Stimulated activated CD8-positive, alpha-beta memory T cell treated with anti-CD3 and anti-CD28 coated beads, Interleukin-12 subunit alpha, Interleukin-12 subunit beta, amount 100 ng/mL, for 1 hour (primary cell): ENCODE results near the gene KCNK16.

Source experiments
- DNase-seq: peaks from one replicate; pipeline ENCODE4 v3.0.0-alpha.2; 2020; ENCODE audit warnings: low read depth

KCNK16 gene

DNA sequence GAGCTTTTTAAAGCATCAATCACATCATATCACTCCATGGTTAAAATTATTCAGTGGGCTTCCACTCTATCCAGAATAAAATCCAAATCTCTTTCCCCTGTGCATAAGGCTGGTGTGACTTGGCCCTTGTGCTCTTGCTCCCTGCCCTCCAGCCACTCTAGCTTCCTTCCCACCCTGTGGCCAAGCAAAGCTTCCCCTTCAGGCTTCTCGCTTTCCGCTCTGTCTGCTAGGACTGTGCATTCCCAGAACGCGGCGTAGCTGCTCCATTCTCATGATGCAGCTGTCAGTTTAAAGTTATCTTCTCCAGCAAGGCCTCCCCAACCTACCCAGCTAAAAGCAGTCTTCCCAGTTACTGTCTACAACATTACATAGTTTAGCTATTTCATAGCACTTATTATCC, 19.4 kb upstream of the KCNK16 start:
- DNase-seq = no peak

DNA sequence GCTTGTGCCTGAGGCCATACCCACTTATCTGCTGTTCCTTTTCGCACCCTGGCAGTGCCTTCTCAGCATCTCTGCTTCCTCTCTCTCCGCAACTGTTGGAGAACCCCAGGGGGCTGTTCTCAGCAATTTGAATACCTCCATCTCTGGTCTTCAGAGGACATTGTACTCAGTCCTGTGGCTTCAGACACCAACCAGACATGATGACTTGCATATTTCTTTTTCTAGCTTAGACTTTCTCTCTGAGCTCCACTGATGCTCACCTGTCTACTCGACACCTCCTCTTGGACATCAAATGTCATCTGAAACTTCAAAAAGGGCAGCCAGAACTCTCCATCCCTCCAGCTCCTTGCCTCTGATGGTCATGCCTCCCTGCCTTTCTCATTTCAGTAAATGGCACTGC, 18.9 kb upstream of the KCNK16 start:
- DNase-seq = no peak

DNA sequence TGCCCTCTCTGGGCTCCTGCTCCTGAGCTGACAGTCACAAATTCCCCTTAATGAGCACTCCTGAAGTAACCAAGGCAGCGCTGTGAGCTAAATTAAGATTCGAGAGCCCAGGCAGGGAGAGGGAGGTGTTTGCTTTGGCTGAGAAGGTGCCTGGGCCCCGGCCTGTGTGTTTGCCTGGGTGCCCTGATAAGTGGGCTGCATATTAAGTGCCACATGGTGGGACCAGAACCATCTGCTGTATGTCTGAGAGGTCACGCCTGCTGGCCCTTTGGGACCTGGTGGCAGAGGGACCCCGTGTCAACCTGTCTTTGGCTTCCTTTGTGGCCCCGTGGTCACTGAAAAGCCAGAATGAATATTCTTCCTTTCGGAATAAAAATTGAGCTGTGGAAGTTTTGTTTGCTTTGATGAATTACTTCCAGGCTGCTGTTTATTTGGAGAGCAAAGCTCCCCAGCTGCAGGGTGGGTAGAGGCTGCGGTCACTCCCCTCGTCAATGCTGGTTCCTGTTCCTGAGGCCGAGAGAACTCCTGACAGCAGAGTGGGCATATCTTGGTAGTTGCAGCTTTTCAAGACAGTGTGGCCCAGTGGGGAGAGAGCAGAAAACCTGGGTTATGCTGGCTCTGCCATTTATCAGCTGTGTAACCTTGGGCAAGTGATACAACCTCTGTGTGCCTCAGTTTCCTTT, 17.5 kb upstream of the KCNK16 start:
- DNase-seq = no peak

DNA sequence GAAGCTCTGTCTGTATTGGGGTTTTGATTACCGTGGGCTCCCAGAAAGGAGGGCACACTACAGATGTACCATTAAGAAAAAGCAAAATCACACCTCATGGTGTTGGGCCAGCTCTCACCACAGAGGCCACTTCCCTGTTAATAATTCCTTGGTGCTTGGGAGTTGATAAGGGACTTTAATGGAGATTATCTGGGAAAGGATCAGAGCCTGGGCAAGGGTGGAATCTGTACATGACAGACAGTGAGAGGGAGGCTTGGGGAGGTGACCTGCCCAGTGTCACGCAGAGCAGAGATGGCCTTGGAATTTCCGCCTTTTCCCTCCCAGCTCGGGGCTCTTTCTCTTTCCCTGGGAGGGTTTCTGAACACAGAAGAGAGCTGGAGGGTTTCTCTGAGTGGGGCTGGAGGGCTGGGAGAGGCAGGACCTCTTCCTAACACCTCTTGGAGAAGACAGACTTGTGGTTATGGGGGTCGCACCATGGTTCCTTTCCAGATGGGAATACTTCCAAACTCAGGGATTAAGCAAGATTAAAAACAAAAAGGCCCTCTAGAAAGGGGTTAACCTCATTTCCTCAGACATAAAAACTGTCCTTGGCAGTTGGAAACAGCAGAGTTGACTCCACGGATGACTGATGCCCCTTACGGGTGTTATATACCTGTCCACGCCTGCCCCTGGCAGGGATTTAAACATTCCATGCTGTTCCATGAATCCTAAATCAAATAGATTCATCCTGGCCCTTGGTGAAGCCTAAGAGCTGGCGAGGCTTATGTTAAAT, 16.8 kb upstream of the KCNK16 start:
- DNase-seq = no peak

DNA sequence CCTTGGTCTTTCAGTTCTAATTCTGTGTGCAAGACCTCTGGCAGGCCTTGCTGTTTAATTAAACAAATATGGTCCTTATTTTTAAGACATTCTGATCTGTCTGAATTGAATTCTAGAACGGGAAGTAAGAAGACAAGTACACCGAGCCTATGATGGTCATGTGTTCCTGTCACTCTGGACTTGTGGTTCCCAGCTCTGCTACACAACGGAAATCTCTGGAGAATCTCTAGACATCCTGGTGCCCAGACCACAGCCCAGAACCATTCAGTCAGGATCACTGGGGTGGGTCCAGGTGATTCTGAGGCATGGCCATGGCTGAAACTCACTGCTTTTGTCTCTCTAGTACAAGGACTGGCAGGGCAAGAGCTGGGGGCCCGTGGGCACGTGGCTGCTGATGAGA, 15.9 kb upstream of the KCNK16 start:
- DNase-seq = no peak

DNA sequence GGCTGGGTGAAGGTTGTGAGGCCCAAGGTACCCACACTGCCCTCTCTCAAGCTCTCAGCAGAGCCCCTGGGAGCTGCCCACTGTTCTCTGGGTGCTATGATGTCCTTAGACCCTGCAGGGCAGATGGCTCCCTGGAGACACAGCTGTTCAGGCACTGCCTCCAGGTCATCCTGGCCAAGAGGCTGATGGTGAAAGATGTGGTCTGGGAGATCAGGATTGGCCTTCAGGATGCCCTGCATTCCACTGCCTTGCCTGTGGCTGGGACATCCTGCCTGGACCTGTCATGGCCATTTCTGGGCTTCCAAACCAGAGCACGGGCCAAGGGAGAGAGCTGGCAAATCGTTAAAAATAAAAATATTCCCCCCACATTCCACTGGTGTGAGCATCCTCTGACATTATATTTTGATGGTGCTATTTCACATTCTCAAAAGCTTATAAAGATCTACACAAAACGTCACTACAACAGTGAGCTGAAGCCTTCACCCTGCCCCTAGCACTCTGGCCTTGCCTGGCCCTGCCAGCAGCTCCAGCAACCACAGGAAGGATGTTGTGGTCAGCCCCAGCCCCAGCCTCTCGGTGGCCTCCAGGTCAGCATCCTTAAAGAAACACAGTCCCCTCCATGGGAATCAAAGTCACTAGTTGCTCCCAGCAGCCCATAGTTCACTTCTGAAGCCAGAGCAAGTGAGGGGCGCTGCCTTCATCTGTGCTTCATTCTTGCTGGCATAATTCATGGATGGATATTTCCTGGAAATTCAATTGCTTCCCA, 13.5 kb upstream of the KCNK16 start:
- DNase-seq = no peak

DNA sequence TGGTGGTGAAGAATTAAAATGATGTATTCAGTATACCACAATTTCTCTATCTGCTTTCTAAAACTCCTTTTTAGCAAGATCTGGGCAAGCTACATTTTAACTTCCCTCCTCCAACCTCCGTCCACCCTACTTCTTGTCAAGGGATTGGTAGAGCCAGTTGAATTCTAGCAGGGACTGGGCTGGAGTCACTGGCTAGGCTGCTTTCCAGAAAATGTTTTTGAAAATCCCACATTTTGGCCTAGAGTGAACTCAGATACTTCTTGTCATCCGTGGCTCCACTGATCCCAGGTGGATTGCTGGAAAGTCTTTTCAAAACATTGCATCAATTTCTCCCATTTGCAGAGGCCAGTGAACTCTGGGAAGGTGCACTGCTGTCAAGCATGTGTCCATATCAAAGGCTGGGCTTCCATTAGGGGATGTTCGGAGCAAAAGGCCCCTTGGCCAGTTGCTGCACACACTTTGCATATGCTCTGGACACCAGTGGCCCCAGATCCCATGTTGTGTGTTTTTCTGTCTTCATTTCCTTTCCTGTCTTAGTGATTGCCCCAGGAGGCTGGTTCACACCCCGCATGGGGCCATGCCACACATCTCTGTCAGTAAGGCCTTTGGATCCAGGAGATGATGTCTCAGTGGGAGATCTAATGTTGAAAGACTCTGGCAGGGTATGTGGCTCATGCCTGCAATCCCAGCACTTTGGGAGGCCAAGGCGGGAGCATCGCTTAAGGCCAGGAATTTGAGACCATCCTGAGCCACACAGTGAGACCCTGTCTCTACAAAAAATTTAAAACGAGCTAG, 11.3 kb upstream of the KCNK16 start:
- no peak for DNase-seq

DNA sequence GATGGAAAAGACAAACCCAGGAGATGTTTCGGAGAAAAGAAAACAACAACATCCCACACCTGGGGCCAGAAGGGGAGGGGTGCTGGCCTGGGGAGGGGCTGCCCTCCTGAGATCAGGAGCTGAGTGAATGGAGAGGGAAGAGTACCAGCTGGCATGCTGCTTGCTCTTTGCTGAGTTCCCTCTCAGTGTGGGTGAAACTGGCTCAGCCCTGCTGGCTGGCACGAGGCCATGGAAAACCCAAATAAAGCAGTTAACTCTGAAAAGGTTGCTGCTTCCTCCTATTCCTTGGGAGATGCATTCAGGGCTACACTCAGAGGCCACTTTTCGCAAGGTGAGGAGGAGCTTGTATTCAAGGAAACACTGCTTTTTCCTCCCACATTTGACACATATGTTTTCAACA, 8.0 kb upstream of the KCNK16 start:
- DNase-seq = no peak

DNA sequence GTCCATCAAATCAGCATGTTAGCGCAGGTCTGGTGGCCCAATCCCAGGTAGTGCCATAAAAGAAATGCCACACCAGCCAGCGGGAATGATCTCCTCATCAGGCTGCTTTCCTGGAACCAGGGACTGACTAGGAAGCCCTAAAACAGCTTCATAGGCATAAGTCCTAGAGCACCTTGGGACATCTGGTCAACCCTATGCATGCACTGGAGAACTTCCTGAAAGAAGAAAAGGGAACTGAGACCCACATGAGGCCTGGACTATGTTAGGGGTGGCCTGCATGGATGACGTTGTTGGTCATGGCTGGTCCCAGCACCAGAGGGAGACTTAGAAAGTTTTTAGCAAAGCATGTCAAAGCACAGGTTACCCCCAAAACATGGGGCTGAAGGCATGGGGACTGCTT, 7.6 kb upstream of the KCNK16 start:
- DNase-seq = no peak

DNA sequence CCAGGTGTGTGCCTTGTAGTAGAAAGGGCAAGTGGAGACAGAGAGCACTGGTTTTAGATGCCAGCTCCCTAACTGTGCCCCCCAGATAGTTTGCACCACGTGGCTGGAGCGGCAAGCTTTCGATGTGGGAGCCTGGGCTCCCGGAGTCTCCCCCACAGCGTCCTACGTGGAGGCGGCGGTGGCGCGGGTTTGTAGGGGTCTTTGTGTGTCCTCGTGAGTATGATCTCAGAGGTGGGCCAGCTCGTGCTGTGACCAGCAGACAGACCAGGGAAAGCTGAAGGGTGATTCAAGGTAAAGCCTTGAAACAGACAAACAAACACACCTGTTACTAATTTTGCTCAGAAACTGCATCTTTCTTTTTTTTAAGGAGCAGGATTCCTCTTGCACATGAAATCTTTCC, 5.6 kb upstream of the KCNK16 start:
- DNase-seq = no peak

DNA sequence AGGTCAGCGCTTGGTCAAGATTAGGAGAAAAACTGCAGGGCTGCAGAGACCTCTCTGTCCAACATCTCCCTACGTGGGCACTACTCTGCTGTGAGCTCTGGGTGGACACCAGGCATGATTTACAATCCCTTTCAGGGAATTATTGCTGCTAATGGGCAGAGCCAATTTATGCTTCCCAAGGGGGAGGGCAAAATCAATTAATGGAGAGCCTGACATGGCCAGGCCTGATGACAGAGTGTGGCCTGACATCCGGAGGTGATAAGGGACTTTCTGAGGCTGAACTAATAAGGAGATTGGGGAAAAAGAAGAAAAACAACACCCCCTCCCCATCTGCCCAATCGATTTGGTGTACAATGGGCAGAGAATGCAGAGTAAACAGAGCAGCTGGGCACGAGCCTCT, 5.0 kb upstream of the KCNK16 start:
- DNase-seq = no peak

DNA sequence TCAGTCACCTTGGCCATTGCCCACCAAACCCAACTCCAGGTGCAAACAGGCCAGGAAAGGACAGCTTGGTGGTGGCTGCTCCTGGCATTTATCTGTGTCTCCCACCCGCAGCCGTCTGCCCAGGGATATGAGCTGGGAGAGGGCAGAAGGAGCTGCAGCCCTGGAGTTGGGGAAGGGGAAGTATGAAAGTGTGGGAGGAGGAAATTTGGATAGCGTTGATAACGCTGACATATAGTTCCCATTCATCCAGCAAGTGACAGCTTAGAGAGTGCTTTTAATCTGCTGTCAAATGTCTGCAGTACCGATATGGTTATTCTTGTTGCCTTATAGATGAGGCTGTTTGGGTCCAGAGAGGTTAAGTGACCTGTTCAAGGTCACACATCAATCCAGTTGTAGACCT, 741 bp downstream of the KCNK16 start:
- DNase-seq = no peak

DNA sequence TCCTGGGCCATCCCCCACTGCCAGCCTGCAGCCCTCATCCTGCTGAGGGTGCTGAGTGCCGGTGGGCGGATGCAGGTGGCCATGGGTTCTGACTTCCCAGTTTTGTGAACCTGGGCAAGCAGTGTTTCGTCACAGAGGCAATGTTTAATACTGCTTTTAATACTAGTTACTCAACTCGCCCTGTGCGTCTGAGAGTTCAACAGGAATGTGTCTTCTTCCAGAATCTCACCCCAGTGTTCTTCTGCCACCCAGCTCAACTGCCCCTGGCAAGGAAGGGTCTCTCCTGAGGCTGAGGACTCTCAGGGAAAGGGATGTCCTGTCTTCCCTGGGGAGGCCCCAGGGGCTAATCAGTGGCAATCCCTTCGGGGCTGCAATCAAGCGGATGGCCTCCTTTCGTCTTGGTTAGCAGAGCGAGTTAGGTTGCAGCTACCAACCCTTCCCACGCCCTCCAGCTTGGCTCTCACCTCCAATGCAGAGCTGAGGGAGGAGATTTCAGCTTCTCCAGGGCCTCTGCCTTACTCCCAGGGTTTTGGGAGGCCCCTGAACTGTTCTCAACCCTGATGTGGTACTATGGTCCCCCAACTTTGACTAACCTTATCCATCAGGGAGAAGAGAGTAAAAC, 2.0 kb downstream of the KCNK16 start:
- DNase-seq = no peak

DNA sequence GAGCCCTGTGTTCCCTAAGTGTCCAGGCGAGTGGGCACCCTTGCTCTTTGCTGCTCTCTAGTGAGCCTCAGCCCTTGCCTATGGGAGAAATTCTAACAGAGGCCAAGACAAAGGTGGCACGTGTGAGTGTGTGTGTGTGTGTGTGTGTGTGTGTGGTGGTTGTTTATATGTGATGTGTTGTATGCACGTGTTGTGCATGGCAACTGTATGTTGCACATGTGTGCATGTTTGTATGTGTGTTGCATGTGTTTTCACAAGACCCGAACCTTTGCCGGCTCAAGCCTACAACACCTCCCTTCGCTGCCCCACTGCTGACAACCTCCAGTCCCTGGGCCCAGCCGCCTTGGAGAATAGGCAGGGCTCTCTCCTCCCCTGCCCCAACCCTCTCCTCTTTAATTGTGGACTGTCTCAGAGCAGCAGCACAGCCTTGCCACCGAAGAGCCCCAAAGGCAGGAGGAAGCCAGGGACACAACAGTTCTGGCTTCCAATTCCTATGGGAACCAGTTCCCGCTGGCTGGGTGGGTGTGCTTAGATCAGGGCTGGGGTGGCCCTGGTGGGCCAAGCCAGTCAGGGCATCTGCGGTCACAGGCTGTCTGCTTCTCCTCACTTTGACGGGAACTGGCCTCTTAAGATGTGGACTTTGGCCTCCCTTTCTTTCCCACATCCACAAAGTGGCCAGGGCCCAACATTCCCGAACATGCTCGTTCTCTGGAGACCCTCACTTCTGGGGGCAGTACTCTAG, 2.7 kb downstream of the KCNK16 start:
- DNase-seq = no peak

DNA sequence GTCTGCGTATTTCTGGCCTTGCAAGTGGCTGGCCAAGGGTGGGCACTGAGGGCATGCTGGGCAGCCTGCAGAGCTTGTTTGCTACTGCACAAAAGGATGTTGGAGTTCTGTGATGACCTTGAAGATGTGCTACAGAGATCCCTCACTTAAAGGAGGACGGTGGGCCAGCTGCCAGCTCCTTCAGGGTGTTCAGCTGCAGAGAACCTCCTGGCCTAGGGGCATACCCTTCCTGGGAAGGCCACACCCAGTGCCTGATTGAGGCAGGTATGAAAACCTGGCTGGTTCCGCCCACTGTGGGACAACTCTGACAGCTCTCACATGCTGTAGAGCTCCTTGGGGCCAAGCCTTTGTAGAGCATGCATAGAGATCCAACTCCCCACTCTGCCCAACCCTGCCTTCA, 5.2 kb downstream of the KCNK16 start:
- no peak for DNase-seq

DNA sequence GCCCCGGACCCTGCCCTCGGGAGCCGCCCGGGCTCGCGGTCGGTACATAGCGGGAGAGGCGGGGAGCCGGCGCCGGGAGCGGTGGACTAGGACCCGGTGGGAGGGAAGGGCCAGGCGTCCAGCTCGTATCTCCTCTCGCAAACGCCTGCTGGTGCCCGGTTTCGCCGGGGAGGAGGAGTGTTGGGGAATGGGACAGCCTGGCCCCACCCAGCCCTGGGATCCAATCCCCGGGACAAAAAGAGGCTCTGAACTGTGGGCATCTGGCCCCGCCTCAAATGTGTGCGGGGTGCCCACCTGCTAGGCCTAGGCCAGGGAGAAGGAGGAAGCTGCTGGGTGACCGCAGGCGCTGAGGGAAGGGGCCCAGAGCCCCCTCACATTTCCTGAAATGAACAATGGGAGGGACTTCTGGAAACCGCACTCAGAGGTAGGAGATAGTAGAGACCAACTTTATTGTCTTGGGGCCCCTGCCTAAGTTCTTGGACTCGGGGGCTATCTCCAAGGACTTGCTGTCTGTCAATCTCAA, 8.2 kb downstream of the KCNK16 start, which contains the start of gene KCNK17:
Gene KCNK17, minus strand, starts transcription at position 147 of the 523 bp plus-strand sequence. Its CDS starts 99 bp downstream, at position 48.
- DNase-seq = no peak

DNA sequence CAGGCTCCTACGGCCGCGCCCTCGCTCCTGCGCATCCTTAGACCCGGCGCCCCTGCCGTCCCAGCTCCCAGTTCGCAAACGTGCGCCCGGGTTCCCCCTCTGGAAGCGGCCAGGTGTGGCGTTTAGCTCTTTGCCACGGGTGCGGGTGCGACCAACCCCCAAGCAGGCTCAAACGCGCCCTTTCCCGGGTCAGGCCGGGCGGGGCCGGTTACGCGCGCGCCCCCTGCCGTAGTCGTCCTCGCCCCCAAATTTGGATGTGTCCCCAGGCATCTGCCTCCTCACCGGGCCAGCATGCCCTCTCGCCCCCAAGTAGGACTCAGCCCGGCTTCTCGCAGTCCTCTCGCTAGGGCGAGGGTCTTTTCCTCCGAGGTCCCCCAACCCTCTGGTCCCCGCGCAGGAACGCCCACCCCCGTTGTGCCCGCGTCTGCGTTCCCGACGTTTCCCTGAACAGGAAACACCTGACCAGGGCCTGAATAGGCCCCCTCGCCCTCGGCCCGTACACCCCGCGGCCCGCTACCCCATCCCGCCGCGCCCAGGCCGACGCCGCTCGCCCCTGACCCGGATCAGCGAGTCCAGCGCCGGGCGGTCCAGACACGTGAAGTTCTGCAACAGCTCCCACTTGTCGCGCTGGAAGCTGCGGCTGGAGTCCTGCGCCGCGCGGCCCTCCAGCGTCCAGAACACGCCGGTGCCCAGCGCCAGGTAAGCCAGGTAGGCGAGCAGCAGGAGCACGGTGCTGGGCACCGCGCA, 8.8 kb downstream of the KCNK16 start:
- no peak for DNase-seq

DNA sequence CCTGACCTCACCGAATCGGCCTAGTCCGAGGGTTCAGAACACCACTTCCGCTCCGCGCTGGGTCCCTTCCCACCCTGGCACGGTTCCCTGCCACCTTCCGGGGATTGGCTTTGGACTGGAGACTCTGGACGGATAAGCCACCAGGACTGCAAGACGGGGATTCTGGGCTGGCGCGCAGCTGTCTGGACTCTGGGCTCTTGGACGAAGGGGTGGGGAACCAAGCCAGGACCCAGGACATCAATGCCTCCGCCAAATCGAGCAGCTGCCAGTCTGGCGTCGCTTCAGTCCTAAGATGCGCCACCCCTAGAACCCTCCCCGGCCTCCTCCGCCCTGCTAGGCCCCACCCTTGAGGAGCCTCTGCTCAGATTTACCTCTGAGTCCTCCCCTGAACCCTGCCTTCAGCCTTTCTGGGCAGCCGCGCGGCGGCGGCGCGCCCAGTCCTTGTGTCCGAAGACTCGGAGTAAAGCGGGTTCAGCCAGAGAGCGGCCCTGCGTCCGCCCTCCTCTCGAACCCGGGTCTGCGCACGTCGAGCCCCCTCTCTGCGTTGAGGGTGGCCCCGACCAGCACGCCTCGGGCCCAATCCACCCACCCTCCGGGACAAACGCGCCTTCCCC, 9.5 kb downstream of the KCNK16 start:
- DNase-seq = no peak

DNA sequence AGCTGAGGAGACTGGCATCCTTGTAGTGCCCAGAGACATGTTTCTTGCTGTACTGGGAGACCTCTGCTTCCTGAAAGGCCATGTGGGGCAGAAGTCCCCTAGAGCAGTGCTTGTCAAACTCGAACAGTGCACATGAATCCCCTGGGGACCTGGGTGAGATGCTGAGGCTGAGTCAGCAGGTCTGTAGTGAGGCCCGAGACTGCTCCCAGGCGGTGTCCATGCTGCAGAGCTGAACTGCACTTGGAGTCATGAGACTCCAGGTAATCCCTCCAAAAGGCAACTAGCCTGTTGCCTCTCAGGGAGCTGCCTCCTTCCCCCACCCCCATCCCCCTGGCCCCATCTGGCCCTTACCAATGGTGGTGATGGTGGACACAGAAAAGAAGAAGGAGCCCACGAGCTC, 12.0 kb downstream of the KCNK16 start:
- no peak for DNase-seq
